Activated CD4-positive, alpha-beta T cell treated with anti-CD3 and anti-CD28 coated beads, Interleukin-2, amount 50 U/mL, for 24 hours (primary cell): ENCODE results near the gene NACA2.
"Not testable (repeated sequence)": the region's sequence is repeated elsewhere in the genome, so short reads cannot be mapped to it uniquely, and the experiment has no call there.

ENCODE experiments used
- DNase-seq, 2 donors: peaks; one replicate each; pipeline ENCODE4 v3.0.0-alpha.2; 2020; ENCODE audit warnings: low read depth in 1 of 2, low spot score in 1 of 2

Gene NACA2

GRCh38 chr17:61600621-61601020 is 9.6 kb upstream of the NACA2 start:
- no peak for DNase-seq

- no peak for DNase-seq
Observed at GRCh38 chr17:61599608-61600007, 8.6 kb upstream of the NACA2 start.

GRCh38 chr17:61598014-61598413 is 7.0 kb upstream of the NACA2 start:
- no peak for DNase-seq

- DNase-seq: no peak
Observed at GRCh38 chr17:61597607-61598006, 6.6 kb upstream of the NACA2 start.

- no peak for DNase-seq
Observed at GRCh38 chr17:61595418-61596186, 4.6 kb upstream of the NACA2 start.

- no peak for DNase-seq
Observed at GRCh38 chr17:61594294-61594825, 3.3 kb upstream of the NACA2 start.

GRCh38 chr17:61593426-61593825 is 2.4 kb upstream of the NACA2 start:
- DNase-seq: no peak

GRCh38 chr17:61591930-61592329 is 911 bp upstream of the NACA2 start:
- DNase-seq: no peak

GRCh38 chr17:61589990-61590389 is 1.0 kb downstream of the NACA2 start:
- no peak for DNase-seq

- no peak for DNase-seq
Observed at GRCh38 chr17:61587807-61588660, 3.0 kb downstream of the NACA2 start.

GRCh38 chr17:61587242-61587641 is 3.8 kb downstream of the NACA2 start:
- no peak for DNase-seq

GRCh38 chr17:61586622-61587021 is 4.4 kb downstream of the NACA2 start:
- DNase-seq: not testable (repeated sequence)

- DNase-seq: no peak
Observed at GRCh38 chr17:61586031-61586566, 4.9 kb downstream of the NACA2 start.

GRCh38 chr17:61584866-61585265 is 6.2 kb downstream of the NACA2 start:
- DNase-seq: no peak

- no peak for DNase-seq
Observed at GRCh38 chr17:61584266-61584665, 6.8 kb downstream of the NACA2 start.

GRCh38 chr17:61583660-61584264 is 7.3 kb downstream of the NACA2 start:
- DNase-seq: no peak

GRCh38 chr17:61583242-61583641 is 7.8 kb downstream of the NACA2 start:
- DNase-seq: no peak

GRCh38 chr17:61582593-61582992 is 8.4 kb downstream of the NACA2 start:
- DNase-seq: no peak

GRCh38 chr17:61581611-61582349 is 9.2 kb downstream of the NACA2 start:
- no peak for DNase-seq

GRCh38 chr17:61580502-61580901 is 10.5 kb downstream of the NACA2 start:
- no peak for DNase-seq

GRCh38 chr17:61579961-61580360 is 11.1 kb downstream of the NACA2 start:
- DNase-seq: no peak
